ENCODE results near the gene SF3B5.

SF3B5 gene

DNA sequence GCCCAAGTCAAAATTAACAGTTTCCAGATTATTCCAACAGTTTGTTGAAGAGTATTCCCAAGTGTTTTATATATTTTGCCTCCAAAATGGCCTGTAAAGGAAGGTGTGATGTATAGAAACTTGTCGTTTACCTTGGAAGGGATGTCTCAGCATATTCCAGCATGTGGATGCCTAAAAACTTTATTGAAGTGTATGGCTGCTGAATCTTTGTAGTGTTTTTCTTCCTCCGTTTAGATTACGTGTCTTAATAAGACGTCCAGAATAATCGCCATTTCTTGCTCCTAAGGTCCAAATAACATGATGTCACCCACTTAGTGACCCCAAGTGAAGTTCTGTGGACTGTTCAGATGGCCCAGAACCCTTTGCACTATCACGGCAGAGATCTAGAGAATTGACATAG lies 18.0 kb upstream of the SF3B5 start:
- no peak overlapping the region for H3K9ac ChIP-seq (ENCODE audit: low read depth, low read length, poor library complexity, severe bottlenecking)
- H4K20me1 ChIP-seq (ENCODE audit: insufficient read depth, low read length, poor library complexity, severe bottlenecking): no peaks in the 10 kb centered on the region
- TF ChIP-seq EZH2phosphoT487 (IDR thresholded peaks at IDR 0.05; ENCODE audit: borderline replicate concordance): no peak
- TF ChIP-seq, protein P1, sequence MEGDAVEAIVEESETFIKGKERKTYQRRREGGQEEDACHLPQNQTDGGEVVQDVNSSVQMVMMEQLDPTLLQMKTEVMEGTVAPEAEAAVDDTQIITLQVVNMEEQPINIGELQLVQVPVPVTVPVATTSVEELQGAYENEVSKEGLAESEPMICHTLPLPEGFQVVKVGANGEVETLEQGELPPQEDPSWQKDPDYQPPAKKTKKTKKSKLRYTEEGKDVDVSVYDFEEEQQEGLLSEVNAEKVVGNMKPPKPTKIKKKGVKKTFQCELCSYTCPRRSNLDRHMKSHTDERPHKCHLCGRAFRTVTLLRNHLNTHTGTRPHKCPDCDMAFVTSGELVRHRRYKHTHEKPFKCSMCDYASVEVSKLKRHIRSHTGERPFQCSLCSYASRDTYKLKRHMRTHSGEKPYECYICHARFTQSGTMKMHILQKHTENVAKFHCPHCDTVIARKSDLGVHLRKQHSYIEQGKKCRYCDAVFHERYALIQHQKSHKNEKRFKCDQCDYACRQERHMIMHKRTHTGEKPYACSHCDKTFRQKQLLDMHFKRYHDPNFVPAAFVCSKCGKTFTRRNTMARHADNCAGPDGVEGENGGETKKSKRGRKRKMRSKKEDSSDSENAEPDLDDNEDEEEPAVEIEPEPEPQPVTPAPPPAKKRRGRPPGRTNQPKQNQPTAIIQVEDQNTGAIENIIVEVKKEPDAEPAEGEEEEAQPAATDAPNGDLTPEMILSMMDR (conservative IDR thresholded peaks at IDR 0.05; ENCODE audit: low read length): no peak
- no peaks in the 10 kb centered on the region for H3K4me1 ChIP-seq (ENCODE audit: insufficient read depth, low read length, poor library complexity, severe bottlenecking)
- no peaks in the 10 kb centered on the region for H3K27me3 ChIP-seq (ENCODE audit: insufficient read depth, low read length, poor library complexity, severe bottlenecking)
- H3K9me3 ChIP-seq (ENCODE audit: insufficient read depth, low read depth, low read length): no peaks in the 10 kb centered on the region
- no peaks in the 10 kb centered on the region for H3F3A ChIP-seq (ENCODE audit: low read depth)
- H3K4me3 ChIP-seq (ENCODE audit: low read length, poor library complexity, severe bottlenecking): no peak overlapping the region
- H3K79me2 ChIP-seq (ENCODE audit: insufficient read depth, low read length): no peaks in the 10 kb centered on the region
- no peaks in the 10 kb centered on the region for H3K9me2 ChIP-seq (replicated peaks; ENCODE audit: low read depth, low read length)
- H3K4me2 ChIP-seq (ENCODE audit: low read depth, low read length, poor library complexity, severe bottlenecking): no peak overlapping the region
- no peaks in the 10 kb centered on the region for H3K36me3 ChIP-seq (ENCODE audit: insufficient read depth, low read length)
- no peak overlapping the region for H2AFZ ChIP-seq (ENCODE audit: low read length)

DNA sequence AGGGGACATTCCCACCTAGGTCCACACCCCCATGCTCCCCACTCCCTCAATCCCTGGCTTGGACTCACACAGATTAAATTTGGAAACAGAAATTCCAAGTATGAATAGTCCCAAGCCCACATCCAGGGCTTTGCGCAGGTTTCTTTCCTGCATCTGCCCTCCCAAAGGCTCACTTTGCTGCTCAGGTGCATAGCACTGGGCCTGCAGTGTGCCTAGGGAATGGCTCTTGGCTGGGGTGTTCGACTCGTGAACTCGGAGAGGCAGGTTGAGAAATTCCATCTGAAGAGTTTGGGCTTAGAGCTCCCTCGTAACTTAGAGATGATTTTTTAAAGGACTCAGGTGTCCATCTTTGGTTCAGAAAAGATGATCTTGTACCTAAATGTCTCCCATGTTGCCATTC lies 14.8 kb upstream of the SF3B5 start:
- Histone ChIP-seq H3K4me1 (ENCODE audit: insufficient read depth, low read length, poor library complexity, severe bottlenecking) (no peaks in the 10 kb centered on the region), H3K27me3 (ENCODE audit: insufficient read depth, low read length, poor library complexity, severe bottlenecking) (no peaks in the 10 kb centered on the region), H2AFZ (ENCODE audit: low read length) (no peak overlapping the region), H3K4me2 (ENCODE audit: low read depth, low read length, poor library complexity, severe bottlenecking) (no peak overlapping the region), H3K9ac (ENCODE audit: low read depth, low read length, poor library complexity, severe bottlenecking) (no peak overlapping the region), H3K4me3 (ENCODE audit: low read length, poor library complexity, severe bottlenecking) (no peak overlapping the region), H3K79me2 (ENCODE audit: insufficient read depth, low read length) (no peaks in the 10 kb centered on the region), H3F3A (ENCODE audit: low read depth) (no peaks in the 10 kb centered on the region), H4K20me1 (ENCODE audit: insufficient read depth, low read length, poor library complexity, severe bottlenecking) (no peaks in the 10 kb centered on the region), H3K9me2 (replicated peaks; ENCODE audit: low read depth, low read length) (no peaks in the 10 kb centered on the region), H3K9me3 (ENCODE audit: insufficient read depth, low read depth, low read length) (no peaks in the 10 kb centered on the region), H3K36me3 (ENCODE audit: insufficient read depth, low read length) (no peaks in the 10 kb centered on the region)
- TF ChIP-seq EZH2phosphoT487 (IDR thresholded peaks at IDR 0.05; ENCODE audit: borderline replicate concordance): no peak
- TF ChIP-seq, protein P1 (conservative IDR thresholded peaks at IDR 0.05; ENCODE audit: low read length): no peak

DNA sequence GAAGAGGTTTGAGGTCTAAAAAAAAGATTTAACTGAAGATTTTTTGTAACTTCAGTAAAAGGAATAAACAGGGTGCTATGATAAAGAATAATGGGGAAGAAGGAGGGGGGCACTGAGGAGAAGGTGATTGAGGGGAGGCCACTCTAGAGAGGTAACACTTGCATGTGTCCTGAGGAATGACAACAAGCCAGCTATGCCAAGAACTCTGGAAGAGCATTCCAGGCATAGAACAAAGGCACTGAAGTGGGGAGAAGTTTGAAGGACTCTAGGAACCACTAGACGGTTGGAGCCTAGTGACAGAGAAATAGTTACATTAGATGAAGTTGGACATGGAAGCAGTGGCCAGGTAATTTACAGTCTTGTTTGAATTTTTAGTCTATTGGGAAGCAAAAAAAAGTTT lies 10.8 kb upstream of the SF3B5 start:
- Histone ChIP-seq H3K36me3 (ENCODE audit: insufficient read depth, low read length) (no peaks in the 10 kb centered on the region), H4K20me1 (ENCODE audit: insufficient read depth, low read length, poor library complexity, severe bottlenecking) (no peaks in the 10 kb centered on the region), H3K4me2 (ENCODE audit: low read depth, low read length, poor library complexity, severe bottlenecking) (no peak overlapping the region), H3K9me2 (replicated peaks; ENCODE audit: low read depth, low read length) (no peaks in the 10 kb centered on the region), H3K79me2 (ENCODE audit: insufficient read depth, low read length) (no peaks in the 10 kb centered on the region), H3K4me3 (ENCODE audit: low read length, poor library complexity, severe bottlenecking) (no peak overlapping the region), H3F3A (ENCODE audit: low read depth) (no peaks in the 10 kb centered on the region), H3K27me3 (ENCODE audit: insufficient read depth, low read length, poor library complexity, severe bottlenecking) (no peaks in the 10 kb centered on the region), H3K9me3 (ENCODE audit: insufficient read depth, low read depth, low read length) (no peaks in the 10 kb centered on the region), H2AFZ (ENCODE audit: low read length) (peak overlapping the region; percentile 67; the same call in 1 of the 2 replicates), H3K9ac (ENCODE audit: low read depth, low read length, poor library complexity, severe bottlenecking) (no peak overlapping the region), H3K4me1 (ENCODE audit: insufficient read depth, low read length, poor library complexity, severe bottlenecking) (no peaks in the 10 kb centered on the region)
- no peak for TF ChIP-seq EZH2phosphoT487 (IDR thresholded peaks at IDR 0.05; ENCODE audit: borderline replicate concordance)
- TF ChIP-seq, protein P1 (conservative IDR thresholded peaks at IDR 0.05; ENCODE audit: low read length): no peak
